ENCODE results near the gene PEX5L.
A peak's percentile ranks its signal among the peaks of the same experiment; 100 is the strongest.

PEX5L gene

GRCh38 chr3:180004542-180004941 is 32.2 kb downstream of the PEX5L start:
- no peak for DNase-seq

- DNase-seq, result no peak
Observed at GRCh38 chr3:180002006-180002405, 34.7 kb downstream of the PEX5L start.

- no peak for DNase-seq
Observed at GRCh38 chr3:180000500-180000899, 36.2 kb downstream of the PEX5L start.

GRCh38 chr3:179995406-179995805 is 41.3 kb downstream of the PEX5L start:
- no peak for DNase-seq

- DNase-seq, result no peak
Observed at GRCh38 chr3:179991883-179992282, 44.9 kb downstream of the PEX5L start.

- DNase-seq, result no peak
Observed at GRCh38 chr3:179991104-179991503, 45.6 kb downstream of the PEX5L start.

- no peak for DNase-seq
Observed at GRCh38 chr3:179981646-179982045, 55.1 kb downstream of the PEX5L start.

- DNase-seq, result no peak
Observed at GRCh38 chr3:179977356-179977755, 59.4 kb downstream of the PEX5L start.

GRCh38 chr3:179973931-179974361 is 62.8 kb downstream of the PEX5L start:
- no peak for DNase-seq

GRCh38 chr3:179972881-179973423 is 63.8 kb downstream of the PEX5L start:
- DNase-seq, result no peak

- DNase-seq, result no peak
Observed at GRCh38 chr3:179971280-179971679, 65.5 kb downstream of the PEX5L start.

- no peak for DNase-seq
Observed at GRCh38 chr3:179970746-179971145, 66.0 kb downstream of the PEX5L start.

GRCh38 chr3:179969525-179969924 is 67.2 kb downstream of the PEX5L start:
- peak; percentile 4 for DNase-seq

- DNase-seq, result no peak
Observed at GRCh38 chr3:179967622-179968021, 69.1 kb downstream of the PEX5L start.

- no peak for DNase-seq
Observed at GRCh38 chr3:179964890-179965289, 71.8 kb downstream of the PEX5L start.

GRCh38 chr3:179962629-179963387 is 73.9 kb downstream of the PEX5L start:
- no peak for DNase-seq

GRCh38 chr3:179961703-179962078 is 75.0 kb downstream of the PEX5L start:
- no peak for DNase-seq

GRCh38 chr3:179961071-179961702 is 75.5 kb downstream of the PEX5L start:
- no peak for DNase-seq

- no peak for DNase-seq
Observed at GRCh38 chr3:179958759-179959158, 78.0 kb downstream of the PEX5L start.

GRCh38 chr3:179958143-179958542 is 78.6 kb downstream of the PEX5L start:
- DNase-seq, result no peak

- peak; percentile 58 for DNase-seq
Observed at GRCh38 chr3:179957264-179957845, 79.4 kb downstream of the PEX5L start.

GRCh38 chr3:179956416-179956830 is 80.3 kb downstream of the PEX5L start:
- no peak for DNase-seq

- no peak for DNase-seq
Observed at GRCh38 chr3:179955809-179956208, 80.9 kb downstream of the PEX5L start.

GRCh38 chr3:179955286-179955685 is 81.5 kb downstream of the PEX5L start:
- no peak for DNase-seq

Measured in DMS79 treated with DMSO at 0.1 percent for 48 hours (cell line).